HG03565 (cell line): ENCODE data around the gene FREM1.
"Not testable (repeated sequence)": the region's sequence is repeated elsewhere in the genome, so short reads cannot be mapped to it uniquely, and the experiment has no call there.

Source experiments
- ATAC-seq: cut with Tn5 transposase; IDR thresholded peaks from one replicate; pipeline ENCODE4 v1.9.1; 2021; ENCODE audit warnings: mild to moderate bottlenecking, moderate library complexity; ENCODE audit not compliant: unreplicated experiment

The FREM1 gene, protein sequence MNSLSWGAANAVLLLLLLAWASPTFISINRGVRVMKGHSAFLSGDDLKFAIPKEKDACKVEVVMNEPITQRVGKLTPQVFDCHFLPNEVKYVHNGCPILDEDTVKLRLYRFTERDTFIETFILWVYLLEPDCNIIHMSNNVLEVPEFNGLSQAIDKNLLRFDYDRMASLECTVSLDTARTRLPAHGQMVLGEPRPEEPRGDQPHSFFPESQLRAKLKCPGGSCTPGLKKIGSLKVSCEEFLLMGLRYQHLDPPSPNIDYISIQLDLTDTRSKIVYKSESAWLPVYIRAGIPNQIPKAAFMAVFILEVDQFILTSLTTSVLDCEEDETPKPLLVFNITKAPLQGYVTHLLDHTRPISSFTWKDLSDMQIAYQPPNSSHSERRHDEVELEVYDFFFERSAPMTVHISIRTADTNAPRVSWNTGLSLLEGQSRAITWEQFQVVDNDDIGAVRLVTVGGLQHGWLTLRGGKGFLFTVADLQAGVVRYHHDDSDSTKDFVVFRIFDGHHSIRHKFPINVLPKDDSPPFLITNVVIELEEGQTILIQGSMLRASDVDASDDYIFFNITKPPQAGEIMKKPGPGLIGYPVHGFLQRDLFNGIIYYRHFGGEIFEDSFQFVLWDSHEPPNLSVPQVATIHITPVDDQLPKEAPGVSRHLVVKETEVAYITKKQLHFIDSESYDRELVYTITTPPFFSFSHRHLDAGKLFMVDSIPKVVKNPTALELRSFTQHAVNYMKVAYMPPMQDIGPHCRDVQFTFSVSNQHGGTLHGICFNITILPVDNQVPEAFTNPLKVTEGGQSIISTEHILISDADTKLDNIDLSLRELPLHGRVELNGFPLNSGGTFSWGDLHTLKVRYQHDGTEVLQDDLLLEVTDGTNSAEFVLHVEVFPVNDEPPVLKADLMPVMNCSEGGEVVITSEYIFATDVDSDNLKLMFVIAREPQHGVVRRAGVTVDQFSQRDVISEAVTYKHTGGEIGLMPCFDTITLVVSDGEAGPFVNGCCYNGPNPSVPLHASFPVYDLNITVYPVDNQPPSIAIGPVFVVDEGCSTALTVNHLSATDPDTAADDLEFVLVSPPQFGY (N-terminal part only)

DNA sequence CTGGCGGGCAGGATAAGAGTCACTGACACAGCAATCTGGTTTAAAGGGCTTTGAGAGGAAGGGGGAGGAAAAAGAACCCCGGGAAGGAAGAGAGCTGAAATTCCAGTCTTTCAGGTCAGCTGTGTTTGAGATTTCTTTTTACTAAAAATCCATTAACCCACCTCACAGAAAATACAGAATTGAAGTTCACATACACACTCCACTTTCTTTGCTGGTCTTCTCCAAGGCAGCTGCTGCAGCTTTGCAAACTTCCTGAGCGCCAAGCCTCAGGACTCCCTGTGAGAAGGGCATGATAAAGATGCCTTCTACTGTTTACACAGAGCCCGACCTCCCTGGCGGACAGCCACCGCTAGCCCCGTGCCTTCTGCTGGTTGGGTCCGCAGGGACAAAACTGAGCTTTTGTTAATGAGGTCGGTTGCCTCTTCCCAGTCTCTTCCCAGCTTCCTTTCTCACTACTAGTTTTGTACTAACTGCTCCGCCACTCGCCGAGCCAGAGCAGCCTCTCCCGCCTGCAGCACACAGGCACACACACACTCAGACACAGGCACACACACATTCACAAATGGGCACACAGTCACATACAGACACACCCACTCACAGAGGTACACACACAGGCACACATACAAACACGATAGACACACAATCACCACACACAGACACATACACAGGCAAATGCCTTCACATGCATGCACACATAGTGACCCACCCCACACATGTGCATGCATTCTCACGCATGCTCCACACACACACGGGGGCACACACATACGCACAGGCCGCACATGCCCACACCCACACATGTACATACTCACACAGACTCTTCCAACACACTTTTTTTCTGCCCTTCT is at the start of gene FREM1:
FREM1 (minus strand) TSS at position 468 of the 845 bp plus-strand sequence. CDS start 41,451 bp downstream, outside the sequence.
- ATAC-seq: no peak

DNA sequence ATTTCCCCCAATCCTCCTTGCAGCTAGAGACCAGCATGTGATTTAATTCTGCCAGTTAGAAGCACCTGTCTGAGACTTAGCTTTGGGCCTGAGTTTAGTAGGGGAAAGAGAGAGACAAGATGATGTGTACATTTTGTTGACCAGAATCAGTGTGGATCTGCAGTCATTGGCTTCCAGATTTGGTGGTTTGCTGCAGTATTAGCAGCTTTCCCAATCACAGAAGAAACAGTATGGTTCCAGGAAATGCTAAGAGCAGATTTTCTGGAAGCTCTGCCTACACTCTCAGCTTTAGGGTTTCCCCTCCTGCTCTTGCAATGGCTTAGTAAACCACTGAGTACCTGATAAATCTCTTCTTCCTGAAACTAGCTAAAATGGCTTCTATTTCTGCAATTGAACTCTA is 48.8 kb upstream of the FREM1 start:
- no peak for ATAC-seq

DNA sequence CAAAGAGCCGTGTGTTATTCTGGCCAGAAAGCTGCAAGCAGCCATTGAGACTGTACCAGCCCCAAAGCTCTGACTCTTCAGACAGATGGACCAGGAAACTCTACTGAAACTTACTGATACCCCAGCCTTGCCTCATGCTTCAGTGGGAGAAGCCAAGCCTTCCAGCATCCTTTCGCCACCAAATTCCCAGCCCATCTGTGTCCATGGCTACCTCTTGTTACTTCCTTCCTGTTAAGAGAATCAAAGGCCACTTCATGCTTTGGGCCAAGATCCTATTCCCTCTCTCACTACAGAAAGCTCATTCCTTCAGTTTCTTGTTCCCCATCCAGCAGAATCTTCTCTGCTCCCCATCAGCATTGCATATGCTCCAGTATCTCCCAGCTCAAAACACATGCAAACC is 46.9 kb upstream of the FREM1 start:
- no peak for ATAC-seq

DNA sequence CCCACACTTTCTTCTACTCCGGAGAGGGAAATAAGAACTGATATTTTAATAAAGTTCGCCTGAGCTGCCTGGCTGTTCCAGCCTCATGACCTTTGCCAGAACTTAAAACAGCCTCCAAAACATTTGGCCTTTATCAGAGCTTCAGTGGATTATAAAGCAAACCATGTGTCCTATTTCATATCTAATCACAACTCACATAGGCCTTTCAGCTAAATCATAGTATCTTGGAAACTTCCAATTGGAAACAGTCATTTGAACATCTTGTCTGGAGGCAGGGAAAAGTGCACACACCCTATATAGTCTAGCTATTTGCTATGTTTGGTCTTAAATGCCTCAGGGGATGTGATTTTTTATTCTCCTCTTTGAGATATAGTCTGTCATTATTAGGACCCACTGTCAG is 46.0 kb upstream of the FREM1 start:
- ATAC-seq: no peak

DNA sequence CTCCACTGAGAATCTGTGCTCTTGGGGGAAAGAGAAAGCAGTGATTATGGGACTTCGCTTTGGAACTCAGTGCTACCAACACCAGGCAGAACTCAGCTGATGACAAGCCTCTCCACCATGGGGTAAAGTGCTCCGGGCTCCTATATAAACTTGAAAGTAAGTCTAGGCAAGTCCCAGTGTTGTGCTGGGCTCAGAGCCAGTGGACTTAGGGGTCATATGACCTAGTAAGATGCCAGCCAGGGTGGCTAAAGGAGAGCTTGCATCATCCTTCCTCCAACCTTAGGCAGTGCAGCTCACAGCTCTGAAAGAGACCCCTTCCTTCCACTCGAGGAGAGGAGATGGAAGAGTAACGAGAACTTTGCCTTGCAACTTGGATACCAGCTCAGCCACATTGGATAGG is 35.1 kb upstream of the FREM1 start:
- no peak for ATAC-seq

DNA sequence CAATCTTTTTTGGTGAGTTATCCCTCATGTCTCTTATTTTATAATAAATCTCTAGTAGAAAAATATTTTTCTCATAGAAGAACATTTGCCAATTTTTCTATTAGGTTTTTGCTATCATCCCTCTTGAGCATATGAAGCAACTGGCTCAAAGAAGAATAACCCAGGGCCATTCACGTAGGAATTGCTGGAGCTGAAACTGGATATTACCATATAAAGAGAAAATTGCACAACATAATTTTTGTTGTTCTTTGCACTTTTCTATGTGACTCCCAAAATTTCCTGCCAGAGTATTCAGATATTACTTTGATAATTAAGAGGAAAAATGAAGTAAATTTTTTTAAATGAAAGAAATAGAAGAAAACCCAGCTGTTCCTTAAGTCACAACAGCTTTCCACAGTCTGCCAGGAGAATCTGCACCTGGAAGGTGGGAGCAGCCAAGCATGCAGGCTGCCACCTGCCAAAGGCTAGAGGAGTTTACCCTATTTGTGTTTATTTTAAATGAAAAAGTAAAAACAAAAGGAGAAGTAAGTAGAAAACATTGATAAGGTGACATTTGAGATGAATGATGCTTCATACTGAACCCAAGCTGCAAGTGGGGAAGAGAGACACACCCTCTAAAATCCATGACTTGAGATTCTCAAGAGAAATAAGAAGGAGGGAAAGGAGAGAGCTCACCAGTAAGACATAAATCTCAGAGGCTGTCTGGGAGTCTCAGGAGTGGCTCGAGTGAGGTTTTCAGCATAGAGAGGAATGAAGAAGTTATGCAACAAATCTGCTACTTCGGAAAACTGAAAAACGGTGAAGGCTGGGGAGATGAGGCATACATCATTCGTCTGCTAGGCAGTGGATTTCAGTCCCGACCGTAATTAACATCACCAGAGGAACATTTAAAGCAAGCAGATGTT is 31.5 kb upstream of the FREM1 start:
- ATAC-seq: no peak

DNA sequence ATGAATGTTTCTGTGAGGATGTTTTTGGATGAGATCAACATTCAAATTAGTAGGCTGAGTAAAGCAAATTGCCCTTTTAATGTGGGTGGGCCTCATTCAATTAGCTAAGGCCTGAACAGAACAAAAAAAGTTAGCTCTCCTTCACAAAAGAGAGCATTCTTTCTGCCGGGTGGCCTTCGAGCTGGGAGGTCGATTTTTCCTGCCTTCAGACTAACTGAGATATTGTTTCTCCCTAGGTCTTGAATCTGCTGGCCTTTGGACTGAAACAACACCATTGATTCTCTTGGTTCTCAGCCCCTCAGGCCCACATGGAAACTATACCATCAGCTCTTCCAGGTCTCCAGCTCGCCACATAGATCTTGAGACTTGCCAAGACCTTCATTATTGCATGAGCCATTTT is 29.1 kb upstream of the FREM1 start:
- no peak for ATAC-seq

DNA sequence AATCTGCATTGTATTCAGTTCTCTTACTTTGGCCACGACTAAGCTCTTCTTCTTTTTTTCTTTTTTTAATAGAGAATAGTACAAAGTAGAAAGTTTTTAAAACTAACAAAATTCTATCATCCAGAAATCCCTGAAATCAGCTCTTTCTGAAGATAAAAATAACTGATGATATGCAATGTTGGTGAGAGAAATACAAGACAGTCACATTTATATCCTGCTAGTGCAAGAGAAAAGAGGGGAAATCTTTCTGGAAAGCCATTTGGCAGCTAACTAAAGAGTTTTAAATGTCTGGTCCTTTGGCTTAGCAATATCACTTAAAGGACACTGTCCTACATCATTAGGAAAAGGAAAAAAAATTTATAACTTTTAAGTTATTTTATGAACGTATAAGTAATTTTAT is 27.0 kb upstream of the FREM1 start:
- no peak for ATAC-seq

DNA sequence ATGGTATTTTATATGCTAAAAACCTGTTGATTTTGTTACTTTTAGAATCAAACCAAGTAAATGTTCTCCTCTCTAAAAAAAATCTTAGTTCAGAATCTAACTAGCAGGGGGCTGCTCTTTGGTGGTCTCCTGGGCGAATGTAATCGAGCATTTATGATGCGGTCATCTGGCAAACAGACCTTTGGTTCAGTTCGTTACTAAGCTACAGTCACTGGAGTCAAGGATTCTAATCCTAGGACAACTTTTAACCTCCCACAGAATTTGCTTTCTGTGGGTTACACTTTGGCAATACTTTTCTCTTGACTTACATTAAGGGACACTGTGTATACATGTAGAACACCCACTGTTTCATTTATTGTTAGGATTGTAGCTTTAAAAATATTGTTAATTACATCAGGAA is 26.3 kb upstream of the FREM1 start:
- no peak for ATAC-seq

DNA sequence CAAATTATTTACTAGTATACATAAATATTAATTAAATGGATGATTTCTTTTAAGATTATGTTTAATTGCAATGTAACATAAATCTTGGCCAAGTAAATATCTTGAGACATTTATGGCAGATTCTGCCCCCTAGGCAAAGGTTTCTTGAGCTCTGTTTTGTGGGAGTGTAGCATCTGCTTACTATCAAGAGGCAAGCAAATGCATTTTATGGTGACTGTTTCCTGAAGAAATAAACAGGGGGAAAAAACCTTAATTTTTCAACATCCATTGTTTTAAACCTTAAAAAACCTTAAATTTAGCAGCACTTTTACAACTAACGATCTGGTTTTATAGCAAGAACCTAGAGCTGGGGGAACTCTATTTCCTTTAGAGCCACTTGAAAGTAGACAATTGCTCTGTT is 25.7 kb upstream of the FREM1 start:
- no peak for ATAC-seq

DNA sequence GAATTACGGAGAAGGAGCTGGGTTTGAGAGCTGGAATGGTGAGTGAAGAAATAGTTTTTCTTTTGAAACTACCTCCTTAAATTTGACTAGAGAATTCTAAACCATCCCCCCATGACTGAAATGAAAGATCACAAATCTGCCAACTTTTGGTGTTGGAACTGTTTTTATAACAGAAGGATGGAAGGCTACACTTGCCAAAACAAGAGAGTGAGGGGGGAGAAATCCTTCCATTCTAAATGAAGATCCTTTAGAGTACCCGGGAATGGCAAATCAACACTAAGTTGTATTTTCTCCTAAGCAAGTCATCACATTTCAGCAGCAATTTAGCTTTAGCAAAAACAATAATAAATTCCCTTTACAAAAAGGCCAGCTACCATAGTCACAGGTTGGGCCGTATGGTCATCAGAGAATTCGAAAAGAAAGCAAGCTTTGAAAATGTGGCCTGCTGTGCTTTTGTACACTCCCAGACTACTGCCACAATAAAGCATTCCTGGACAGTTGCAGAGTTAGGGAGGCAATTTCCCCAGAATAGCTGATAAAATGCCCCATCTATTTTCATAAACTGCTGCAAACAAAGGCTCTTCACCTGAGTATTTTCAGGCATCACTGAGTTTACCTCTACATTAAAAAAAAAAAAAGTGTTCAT is 25.0 kb upstream of the FREM1 start:
- ATAC-seq: no peak

DNA sequence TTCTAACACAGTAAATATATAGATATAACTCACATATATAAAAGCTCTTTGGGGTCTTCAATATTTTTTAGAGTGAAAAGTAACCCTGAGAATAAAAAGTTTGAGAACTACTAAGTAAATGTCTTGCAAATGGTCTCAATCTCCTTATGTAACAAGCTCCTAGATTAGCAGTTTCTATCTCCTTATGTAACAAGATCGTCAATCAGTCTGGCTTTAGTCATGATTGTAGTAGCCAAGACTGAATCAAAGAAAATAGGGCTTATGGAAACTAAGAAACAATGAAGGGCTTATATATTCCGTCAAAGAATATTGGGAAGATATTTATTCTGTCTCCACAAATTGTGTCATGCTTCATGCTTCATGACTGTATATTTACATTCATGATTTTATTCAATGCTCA is 22.4 kb upstream of the FREM1 start:
- ATAC-seq: no peak

DNA sequence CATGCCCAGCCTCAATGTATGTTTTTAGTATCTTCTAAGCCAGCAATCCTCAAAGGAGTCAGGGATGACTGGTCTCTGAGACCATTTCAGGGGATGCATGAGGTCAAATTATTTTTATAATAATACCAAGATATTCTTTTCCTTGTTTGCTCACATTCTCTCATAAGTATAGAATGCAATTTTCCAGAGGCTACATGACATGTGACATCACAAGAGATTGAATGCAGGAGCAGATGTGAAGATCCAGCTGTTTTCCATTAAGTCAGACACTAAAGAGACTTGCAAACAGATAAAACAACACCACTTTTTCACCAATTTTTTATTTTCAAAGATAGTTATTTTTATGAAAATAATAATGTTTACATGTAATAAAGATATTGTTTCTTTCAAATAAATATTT is 22.0 kb upstream of the FREM1 start:
- ATAC-seq: no peak

DNA sequence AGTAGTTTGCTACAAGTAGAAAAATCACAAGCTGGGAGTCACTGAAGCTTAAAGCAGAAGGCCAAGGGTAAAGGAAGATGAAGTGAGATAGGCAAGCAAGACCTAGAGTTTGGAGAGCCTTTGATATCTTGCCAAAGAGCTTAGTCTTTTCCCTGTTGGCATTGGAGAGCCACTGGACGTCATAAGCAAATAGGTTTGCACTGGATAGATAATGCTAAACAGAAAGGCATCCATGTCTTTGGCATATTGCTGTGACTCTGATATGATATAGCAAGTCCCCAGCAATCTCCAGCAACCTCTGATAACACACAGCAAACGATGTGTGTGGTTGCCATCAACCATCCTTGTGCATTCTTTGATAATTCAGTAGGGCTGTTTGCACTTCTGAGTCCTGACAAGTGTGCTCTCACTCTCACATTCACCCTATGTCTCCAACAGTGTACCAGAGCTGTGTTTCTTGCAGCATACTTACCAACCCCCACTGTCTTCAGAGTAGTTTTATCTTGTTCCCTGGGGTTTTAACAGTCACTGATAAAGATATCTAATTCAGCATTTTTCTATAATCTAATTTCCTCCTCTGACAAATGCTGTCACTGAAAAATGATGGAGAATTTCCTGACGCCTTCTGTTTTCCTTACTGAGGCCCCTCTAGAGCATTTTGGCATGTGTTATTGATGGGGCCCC is 16.9 kb upstream of the FREM1 start:
- ATAC-seq: no peak

DNA sequence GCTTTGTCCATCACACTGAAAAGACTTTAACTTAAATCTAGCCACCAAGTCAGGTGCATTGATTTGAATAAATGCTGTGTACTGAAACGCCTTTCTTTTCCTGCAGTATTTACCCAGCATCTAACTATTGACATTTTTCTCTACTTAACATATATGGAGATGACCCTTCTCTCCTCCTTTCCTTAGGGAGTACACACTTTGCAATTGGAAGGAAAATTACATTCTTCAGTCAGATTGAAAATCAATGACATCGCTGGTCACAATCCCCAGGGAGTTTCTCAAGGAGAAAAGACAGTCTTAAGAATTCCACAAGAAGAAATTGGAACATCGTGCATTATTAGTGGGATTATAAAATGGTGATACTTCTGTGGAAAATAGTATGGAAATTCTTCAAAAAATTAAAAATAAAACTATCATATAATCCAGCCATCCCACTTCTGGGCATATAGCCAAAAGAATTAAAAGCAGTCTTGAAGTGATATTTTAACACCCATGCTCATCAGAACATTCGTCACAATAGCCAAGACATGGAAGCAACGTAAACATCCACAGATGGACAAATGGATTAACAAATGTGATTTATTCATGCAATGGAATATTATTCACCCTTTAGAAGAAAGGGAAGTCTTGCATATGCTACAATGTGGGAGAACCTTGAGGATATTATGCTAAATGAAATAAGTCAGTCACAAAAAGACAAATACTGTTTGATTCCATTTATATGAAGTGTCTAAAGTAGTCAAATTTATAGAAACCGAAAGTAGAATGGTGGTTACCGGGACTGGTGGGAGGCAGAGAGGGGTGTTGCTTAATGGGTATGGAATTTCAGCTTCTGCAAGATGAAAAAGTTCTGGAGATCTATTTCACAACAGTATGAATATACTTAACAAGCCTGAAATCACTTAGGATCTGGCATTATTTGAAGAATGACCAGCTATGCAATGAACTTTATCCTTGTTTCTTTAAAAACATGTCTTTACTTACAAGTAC is 14.3 kb upstream of the FREM1 start:
- no peak for ATAC-seq

DNA sequence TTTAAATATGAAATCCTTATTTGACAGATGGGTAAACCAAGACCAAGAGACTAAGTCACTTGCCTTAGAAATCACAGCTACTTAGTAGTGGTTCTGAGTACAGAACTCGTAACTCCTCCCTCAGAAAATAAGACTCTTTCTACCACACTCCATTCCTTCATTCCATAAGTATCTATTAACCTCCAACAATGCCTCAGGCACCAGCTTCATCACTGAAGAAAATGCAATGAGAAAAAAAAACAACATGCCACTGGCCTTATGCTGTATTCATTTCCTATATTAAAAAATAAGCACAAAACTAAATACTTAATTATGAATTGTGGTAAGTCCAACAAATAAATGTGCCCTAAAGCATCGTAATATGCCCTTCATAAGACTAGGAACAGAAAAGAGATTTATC is 13.5 kb upstream of the FREM1 start:
- no peak for ATAC-seq

DNA sequence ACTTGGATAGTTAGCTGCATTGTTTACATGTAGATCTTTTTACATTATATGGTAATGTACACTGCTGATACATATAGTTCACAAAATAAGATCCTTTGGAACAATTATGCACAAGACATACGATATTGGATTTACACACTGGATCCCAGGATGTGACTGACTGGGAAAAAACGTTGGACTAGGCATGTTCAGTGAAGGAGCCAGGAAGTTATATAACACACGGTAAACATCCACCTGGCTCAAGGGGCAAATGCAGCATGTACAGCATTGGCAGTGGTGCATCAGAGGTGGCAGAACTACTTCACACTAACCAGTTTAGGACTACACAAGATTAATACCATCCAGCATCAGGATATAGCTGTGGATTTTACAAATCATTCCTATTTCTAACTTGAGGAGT is 10.6 kb upstream of the FREM1 start:
- not testable (repeated sequence) for ATAC-seq

DNA sequence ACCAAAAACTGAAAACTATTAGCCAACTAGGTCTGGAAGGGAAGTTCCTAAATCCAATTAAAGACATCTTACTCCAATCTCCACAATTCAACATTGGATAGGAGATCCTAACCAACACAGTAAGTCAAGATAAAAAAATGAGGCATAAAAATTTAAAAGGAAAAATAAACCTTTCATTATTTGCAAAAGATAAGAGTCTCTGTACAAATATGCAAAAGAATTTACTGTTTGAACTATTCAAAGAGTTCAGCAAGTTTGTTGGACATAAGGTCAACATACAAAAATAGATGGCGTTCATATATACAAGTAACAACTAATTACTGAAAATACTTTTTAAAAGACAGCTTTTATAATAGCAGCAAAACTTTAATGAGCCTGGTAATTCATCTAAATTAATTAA is 3.1 kb upstream of the FREM1 start:
- no peak for ATAC-seq
